Measurements from ENCODE around the gene ZNF462. TPM values are rescaled to one million over a fixed set of nuclear protein-coding genes. Genes with fewer than 3 reads are reported as not detected.

The ZNF462 gene, protein sequence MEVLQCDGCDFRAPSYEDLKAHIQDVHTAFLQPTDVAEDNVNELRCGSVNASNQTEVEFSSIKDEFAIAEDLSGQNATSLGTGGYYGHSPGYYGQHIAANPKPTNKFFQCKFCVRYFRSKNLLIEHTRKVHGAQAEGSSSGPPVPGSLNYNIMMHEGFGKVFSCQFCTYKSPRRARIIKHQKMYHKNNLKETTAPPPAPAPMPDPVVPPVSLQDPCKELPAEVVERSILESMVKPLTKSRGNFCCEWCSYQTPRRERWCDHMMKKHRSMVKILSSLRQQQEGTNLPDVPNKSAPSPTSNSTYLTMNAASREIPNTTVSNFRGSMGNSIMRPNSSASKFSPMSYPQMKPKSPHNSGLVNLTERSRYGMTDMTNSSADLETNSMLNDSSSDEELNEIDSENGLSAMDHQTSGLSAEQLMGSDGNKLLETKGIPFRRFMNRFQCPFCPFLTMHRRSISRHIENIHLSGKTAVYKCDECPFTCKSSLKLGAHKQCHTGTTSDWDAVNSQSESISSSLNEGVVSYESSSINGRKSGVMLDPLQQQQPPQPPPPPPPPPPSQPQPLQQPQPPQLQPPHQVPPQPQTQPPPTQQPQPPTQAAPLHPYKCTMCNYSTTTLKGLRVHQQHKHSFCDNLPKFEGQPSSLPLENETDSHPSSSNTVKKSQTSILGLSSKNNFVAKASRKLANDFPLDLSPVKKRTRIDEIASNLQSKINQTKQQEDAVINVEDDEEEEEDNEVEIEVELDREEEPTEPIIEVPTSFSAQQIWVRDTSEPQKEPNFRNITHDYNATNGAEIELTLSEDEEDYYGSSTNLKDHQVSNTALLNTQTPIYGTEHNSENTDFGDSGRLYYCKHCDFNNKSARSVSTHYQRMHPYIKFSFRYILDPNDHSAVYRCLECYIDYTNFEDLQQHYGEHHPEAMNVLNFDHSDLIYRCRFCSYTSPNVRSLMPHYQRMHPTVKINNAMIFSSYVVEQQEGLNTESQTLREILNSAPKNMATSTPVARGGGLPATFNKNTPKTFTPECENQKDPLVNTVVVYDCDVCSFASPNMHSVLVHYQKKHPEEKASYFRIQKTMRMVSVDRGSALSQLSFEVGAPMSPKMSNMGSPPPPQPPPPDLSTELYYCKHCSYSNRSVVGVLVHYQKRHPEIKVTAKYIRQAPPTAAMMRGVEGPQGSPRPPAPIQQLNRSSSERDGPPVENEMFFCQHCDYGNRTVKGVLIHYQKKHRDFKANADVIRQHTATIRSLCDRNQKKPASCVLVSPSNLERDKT (N-terminal part only)
- total RNA-seq = 29.2 TPM
- long read RNA-seq, full-length matches to known transcripts = 1 of 5 reads
- long read RNA-seq, partial matches to known transcripts = 1 of 5 reads
- long read RNA-seq, other reads (novel, unspliced or antisense) = 3 of 5 reads

DNA sequence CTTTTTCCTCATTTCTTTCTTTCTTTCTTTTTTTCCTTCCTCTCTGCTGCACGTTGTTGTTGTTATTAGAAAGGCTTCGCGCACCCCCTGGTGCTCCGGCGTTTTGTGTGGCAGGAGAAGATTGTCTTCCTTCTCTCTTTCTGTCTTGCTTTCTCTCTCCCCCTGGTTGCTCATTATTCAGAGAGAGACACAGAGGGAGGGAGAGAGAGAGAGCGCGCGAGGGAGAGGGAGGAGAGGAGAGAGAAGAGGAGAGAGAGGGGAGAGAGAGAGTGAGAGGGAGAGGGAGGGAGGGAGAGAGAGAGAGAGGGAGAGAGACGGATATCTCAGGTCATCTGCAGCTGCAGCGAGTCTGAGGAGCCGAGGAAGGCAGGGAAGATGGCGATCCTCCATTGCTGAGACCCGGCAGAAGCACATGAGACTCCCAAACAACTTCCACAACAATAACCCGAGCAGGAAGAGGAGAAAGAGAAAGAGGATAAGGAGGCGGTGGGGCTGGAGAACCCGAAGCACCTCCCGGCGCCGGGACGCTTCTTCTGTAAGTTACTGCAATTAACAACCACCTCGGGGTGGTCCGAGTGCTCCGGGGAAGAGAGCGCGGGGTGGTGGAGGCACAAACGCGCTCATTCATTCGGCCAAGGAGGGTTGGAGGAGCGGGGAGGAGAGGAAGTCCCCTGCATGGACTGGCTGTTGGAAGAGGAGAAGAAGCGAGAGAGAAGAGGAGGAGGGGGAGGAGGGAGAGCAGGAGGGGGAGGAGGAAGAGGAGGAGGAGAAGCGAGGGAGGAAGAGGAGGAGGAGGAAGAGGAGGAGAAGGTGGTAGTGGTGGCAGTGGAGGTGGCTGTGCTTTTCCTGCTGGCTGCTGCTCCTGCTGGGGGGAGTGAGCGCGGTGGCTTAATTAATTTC is at the start of gene ZNF462:
TSS of gene ZNF462 (plus strand) at position 346 of the 900 bp plus-strand sequence. CDS start 60,218 bp downstream, outside the sequence.
- TF ChIP-seq, protein P1, sequence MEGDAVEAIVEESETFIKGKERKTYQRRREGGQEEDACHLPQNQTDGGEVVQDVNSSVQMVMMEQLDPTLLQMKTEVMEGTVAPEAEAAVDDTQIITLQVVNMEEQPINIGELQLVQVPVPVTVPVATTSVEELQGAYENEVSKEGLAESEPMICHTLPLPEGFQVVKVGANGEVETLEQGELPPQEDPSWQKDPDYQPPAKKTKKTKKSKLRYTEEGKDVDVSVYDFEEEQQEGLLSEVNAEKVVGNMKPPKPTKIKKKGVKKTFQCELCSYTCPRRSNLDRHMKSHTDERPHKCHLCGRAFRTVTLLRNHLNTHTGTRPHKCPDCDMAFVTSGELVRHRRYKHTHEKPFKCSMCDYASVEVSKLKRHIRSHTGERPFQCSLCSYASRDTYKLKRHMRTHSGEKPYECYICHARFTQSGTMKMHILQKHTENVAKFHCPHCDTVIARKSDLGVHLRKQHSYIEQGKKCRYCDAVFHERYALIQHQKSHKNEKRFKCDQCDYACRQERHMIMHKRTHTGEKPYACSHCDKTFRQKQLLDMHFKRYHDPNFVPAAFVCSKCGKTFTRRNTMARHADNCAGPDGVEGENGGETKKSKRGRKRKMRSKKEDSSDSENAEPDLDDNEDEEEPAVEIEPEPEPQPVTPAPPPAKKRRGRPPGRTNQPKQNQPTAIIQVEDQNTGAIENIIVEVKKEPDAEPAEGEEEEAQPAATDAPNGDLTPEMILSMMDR (IDR thresholded peaks at IDR 0.05; ENCODE audit: borderline replicate concordance) = peak; percentile 35
- intact Hi-C loops (cut with micrococcal nuclease) = loop anchor here (10.0 kb wide), 1 partner anchor 112 kb away; no protein-coding TSS in a partner anchor
- no peaks in the 10 kb centered on the region for H3K27me3 ChIP-seq (ENCODE audit: low read depth)

DNA sequence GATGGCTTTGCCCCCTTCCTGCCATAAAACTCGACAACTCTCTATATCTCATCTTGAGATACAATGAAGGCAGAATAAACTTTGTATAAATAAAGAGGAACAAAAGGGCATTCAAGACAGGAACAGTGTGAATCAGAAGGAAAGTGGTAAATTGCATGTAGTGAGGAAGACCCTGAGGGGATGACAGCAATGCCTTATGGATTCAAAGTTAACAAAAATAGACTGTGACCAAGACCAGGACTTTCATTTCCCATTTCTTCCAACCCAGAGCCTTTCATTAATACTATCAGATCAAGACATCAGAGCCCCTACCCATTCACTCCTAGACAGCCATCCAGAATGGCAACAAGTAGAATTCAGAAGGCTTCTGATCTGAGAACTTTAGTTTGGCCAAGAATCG is 46.4 kb upstream of the ZNF462 start:
- Histone ChIP-seq H3K9me3 (replicated peaks) (peaks cover 20% of the 10 kb centered on the region), H3K27me3 (ENCODE audit: low read depth) (no peaks in the 10 kb centered on the region), H3K36me3 (no peaks in the 10 kb centered on the region), H3K4me1 (no peaks in the 10 kb centered on the region), H3K27ac (replicated peaks) (no peak overlapping the region), H3K4me3 (no peak overlapping the region)
- DNase-seq = no peak
- intact Hi-C loops (cut with micrococcal nuclease) = no loop called here
- TF ChIP-seq, protein P1 (IDR thresholded peaks at IDR 0.05; ENCODE audit: borderline replicate concordance) = no peak

More for the DNA sequence above, at the start of gene ZNF462:
- DNase-seq = peak; percentile 35
- Histone ChIP-seq H3K4me1 (peaks cover 71% of the 10 kb centered on the region), H3K9me3 (replicated peaks) (no peaks in the 10 kb centered on the region), H3K36me3 (no peaks in the 10 kb centered on the region), H3K4me3 (peak within 1 kb of the TSS; percentile 83), H3K27ac (replicated peaks) (peak within 1 kb of the TSS; percentile 89)

DNA sequence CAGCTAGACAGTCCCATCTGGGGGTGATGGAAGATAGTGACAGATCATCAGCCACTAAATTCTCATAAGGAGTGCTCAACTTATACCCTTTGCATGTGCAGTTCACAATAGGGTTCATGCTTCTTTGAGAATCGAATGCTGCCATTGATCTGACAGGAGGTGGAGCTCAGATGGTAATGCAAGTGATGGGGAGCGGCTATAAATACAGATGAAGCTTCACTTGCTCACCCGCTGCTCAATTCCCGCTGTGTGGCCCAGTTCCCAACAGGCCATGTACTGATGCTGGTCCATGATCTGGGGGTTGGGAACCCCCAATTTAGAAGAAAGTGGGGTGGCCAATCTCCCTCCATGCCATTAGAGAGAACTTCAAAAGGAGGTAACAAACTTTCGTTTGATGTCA is 44.9 kb upstream of the ZNF462 start:
- TF ChIP-seq, protein P1 (IDR thresholded peaks at IDR 0.05; ENCODE audit: borderline replicate concordance) = no peak
- H3K27ac ChIP-seq (replicated peaks) = no peak overlapping the region
- no peaks in the 10 kb centered on the region for H3K27me3 ChIP-seq (ENCODE audit: low read depth)
- intact Hi-C loops (cut with micrococcal nuclease) = no loop called here
- no peaks in the 10 kb centered on the region for H3K36me3 ChIP-seq
- no peak overlapping the region for H3K4me3 ChIP-seq
- no peaks in the 10 kb centered on the region for H3K4me1 ChIP-seq
- DNase-seq = no peak
- peaks cover 20% of the 10 kb centered on the region for H3K9me3 ChIP-seq (replicated peaks)

DNA sequence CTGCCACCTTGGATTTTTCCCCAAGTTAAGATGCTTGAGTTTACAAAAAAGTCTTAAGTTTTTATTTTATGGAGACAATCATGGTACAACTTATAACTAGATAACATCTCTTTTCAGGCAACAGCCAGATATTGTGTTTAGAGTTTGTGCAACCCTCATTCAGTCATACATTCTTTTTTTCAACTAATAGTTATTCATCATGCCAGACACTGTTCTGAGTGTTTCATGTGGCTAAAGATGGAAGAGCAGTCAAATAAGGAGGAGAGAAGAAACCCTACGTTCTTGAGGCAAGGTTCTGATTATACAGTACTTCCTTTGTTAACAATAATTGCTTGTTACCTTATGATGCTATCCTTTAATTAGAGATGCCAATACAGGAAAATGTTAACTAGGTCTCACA is 42.1 kb upstream of the ZNF462 start:
- Histone ChIP-seq H3K9me3 (replicated peaks) (peaks cover 13% of the 10 kb centered on the region), H3K27me3 (ENCODE audit: low read depth) (no peaks in the 10 kb centered on the region), H3K27ac (replicated peaks) (no peak overlapping the region), H3K4me1 (no peaks in the 10 kb centered on the region), H3K4me3 (no peak overlapping the region), H3K36me3 (no peaks in the 10 kb centered on the region)
- no peak for DNase-seq
- TF ChIP-seq, protein P1 (IDR thresholded peaks at IDR 0.05; ENCODE audit: borderline replicate concordance) = no peak
- intact Hi-C loops (cut with micrococcal nuclease) = no loop called here
